Kidney capillary endothelial cell (primary cell): ENCODE data around the gene GEMIN7.

ENCODE experiments used
- DNase-seq: peaks from one replicate; pipeline ENCODE4 v3.0.0-alpha.2; 2018; ENCODE audit warnings: low spot score

Gene GEMIN7

GRCh38 chr19:45128806-45129205 is 49.7 kb downstream of the GEMIN7 start:
- no peak for DNase-seq

- no peak for DNase-seq
Measured at GRCh38 chr19:45130236-45130635, 51.2 kb downstream of the GEMIN7 start.

- no peak for DNase-seq
Measured at GRCh38 chr19:45130888-45131615, 52.0 kb downstream of the GEMIN7 start.

GRCh38 chr19:45133661-45134060 is 54.6 kb downstream of the GEMIN7 start:
- no peak for DNase-seq

- no peak for DNase-seq
Measured at GRCh38 chr19:45135176-45135885, 56.3 kb downstream of the GEMIN7 start.

- no peak for DNase-seq
Measured at GRCh38 chr19:45136507-45137178, 57.6 kb downstream of the GEMIN7 start.

GRCh38 chr19:45137179-45137761 is 58.2 kb downstream of the GEMIN7 start:
- no peak for DNase-seq

GRCh38 chr19:45138303-45138751 is 59.3 kb downstream of the GEMIN7 start:
- no peak for DNase-seq

- DNase-seq = no peak
Measured at GRCh38 chr19:45139286-45140143, 60.5 kb downstream of the GEMIN7 start.

- no peak for DNase-seq
Measured at GRCh38 chr19:45140144-45140503, 61.1 kb downstream of the GEMIN7 start.

- no peak for DNase-seq
Measured at GRCh38 chr19:45140533-45140932, 61.5 kb downstream of the GEMIN7 start.
